ENCODE measurements around the gene RUNX2. TPM values are rescaled to one million over a fixed set of nuclear protein-coding genes. Genes with fewer than 3 reads are reported as not detected.

Gene RUNX2
- total and polyA plus RNA-seq, 2 donors (not counting 1 experiment from before 2014, with no cell fraction given) = 1.3 to 2.4 TPM

GRCh38 chr6:45431317-45432065 is 103.4 kb downstream of the RUNX2 start:
- no peaks in the 10 kb centered on the region for H3K79me2 ChIP-seq (ENCODE audit: control insufficient read depth, insufficient read depth, low read length)
- TF ChIP-seq EZH2 (IDR thresholded peaks at IDR 0.05; ENCODE audit: borderline replicate concordance, insufficient read depth, low read depth, low read length, poor library complexity, severe bottlenecking) = no peak
- TF ChIP-seq, protein P1, sequence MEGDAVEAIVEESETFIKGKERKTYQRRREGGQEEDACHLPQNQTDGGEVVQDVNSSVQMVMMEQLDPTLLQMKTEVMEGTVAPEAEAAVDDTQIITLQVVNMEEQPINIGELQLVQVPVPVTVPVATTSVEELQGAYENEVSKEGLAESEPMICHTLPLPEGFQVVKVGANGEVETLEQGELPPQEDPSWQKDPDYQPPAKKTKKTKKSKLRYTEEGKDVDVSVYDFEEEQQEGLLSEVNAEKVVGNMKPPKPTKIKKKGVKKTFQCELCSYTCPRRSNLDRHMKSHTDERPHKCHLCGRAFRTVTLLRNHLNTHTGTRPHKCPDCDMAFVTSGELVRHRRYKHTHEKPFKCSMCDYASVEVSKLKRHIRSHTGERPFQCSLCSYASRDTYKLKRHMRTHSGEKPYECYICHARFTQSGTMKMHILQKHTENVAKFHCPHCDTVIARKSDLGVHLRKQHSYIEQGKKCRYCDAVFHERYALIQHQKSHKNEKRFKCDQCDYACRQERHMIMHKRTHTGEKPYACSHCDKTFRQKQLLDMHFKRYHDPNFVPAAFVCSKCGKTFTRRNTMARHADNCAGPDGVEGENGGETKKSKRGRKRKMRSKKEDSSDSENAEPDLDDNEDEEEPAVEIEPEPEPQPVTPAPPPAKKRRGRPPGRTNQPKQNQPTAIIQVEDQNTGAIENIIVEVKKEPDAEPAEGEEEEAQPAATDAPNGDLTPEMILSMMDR (IDR thresholded peaks at IDR 0.05) = no peak

DNA sequence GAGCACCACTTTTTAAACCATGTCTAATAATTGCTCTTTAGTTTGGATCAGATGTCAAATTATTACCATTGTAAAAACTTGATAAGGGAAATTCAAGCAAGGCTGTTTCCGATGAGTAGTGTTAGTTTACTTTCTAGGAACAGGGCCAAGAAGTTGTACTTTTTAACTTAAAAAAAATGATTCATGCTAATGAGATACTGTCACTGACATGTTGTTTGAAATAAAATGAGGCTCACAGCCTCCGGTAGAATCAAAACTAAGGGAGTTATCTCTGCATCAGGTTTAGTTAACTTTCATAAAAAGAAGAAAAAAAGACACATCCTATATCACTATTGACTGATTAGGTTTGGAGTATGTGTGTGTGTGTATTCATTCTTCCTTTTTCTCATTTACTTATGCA is 104.8 kb downstream of the RUNX2 start:
- no peaks in the 10 kb centered on the region for H3K9me3 Mint-ChIP-seq (ENCODE audit: insufficient read depth)
- H3K27me3 Mint-ChIP-seq = peaks cover 8% of the 10 kb centered on the region
- Histone ChIP-seq H3K9me3 (ENCODE audit: control extremely low read depth in 1 of 3, control insufficient read depth in 2 of 3, insufficient read depth in 1 of 3, low read length in 2 of 3) (no peaks in the 10 kb centered on the region), H3K27ac (ENCODE audit: low read length in 2 of 2) (no peak overlapping the region), H3K79me2 (ENCODE audit: control insufficient read depth, insufficient read depth, low read length) (no peaks in the 10 kb centered on the region), H4K20me1 (ENCODE audit: control insufficient read depth, insufficient read depth, low read length, poor library complexity, severe bottlenecking) (no peaks in the 10 kb centered on the region), H3K4me3 (ENCODE audit: control extremely low read depth in 1 of 5, extremely low read depth in 1 of 5, insufficient read depth in 1 of 5, low read depth in 2 of 5, low read length in 4 of 5) (no peak overlapping the region), H3K36me3 (replicated peaks in 1 of 2; ENCODE audit: control extremely low read depth in 1 of 2, control insufficient read depth in 1 of 2, extremely low read depth in 1 of 2, insufficient read depth in 2 of 2, low read length in 1 of 2) (no peaks in the 10 kb centered on the region), H3K4me2 (replicated peaks; ENCODE audit: low read depth, low read length, poor library complexity, severe bottlenecking) (no peak overlapping the region), H2AFZ (ENCODE audit: insufficient read depth, low read depth, low read length, poor library complexity, severe bottlenecking) (peak overlapping the region; percentile 7), H3K9ac (ENCODE audit: low read length) (no peak overlapping the region), H3K4me1 (ENCODE audit: control insufficient read depth in 2 of 2, insufficient read depth in 2 of 2, low read length in 2 of 2) (peaks cover 3 to 17% of the 10 kb centered on the region in 2 donors), H3K27me3 (replicated peaks in 1 of 4; ENCODE audit: control extremely low read depth in 1 of 4, control insufficient read depth in 3 of 4, insufficient read depth in 4 of 4, low read length in 3 of 4) (no peaks in the 10 kb centered on the region)
- no CpG with 5 or more reads among the region's 2 CpGs for WGBS (ENCODE audit: insufficient coverage)
- H3K4me1 Mint-ChIP-seq = peaks cover 21% of the 10 kb centered on the region
- intact Hi-C loops (cut with micrococcal nuclease) = no loop called here
- ChIA-PET POLR2A (no interaction called here), CTCF (no interaction called here)
- ATAC-seq (ENCODE audit: low read depth) (no peak), DNase-seq (no peak)
- H3K4me3 Mint-ChIP-seq = no peak overlapping the region
- H3K27ac Mint-ChIP-seq = no peak overlapping the region
- no peak for TF ChIP-seq EZH2 (IDR thresholded peaks at IDR 0.05; ENCODE audit: borderline replicate concordance, insufficient read depth, low read depth, low read length, poor library complexity, severe bottlenecking)
- TF ChIP-seq, protein P1 (IDR thresholded peaks at IDR 0.05) = no peak

More at GRCh38 chr6:45431317-45432065, 103.4 kb downstream of the RUNX2 start:
- intact Hi-C loops (cut with micrococcal nuclease) = no loop called here
- H3K4me1 Mint-ChIP-seq = peaks cover 15% of the 10 kb centered on the region
- CTCF ChIA-PET = interaction anchor here (0.6 kb wide), 1 partner anchor 989 kb away, joined by 5 read pairs; no protein-coding TSS in a partner anchor
- H3K9me3 Mint-ChIP-seq (ENCODE audit: insufficient read depth) = no peaks in the 10 kb centered on the region
- Histone ChIP-seq H3K9me3 (ENCODE audit: control extremely low read depth in 1 of 3, control insufficient read depth in 2 of 3, insufficient read depth in 1 of 3, low read length in 2 of 3) (no peaks in the 10 kb centered on the region), H2AFZ (ENCODE audit: insufficient read depth, low read depth, low read length, poor library complexity, severe bottlenecking) (peak overlapping the region; percentile 39), H3K27ac (ENCODE audit: low read length in 2 of 2) (no peak overlapping the region), H3K4me3 (ENCODE audit: control extremely low read depth in 1 of 5, extremely low read depth in 1 of 5, insufficient read depth in 1 of 5, low read depth in 2 of 5, low read length in 4 of 5) (no peak overlapping the region), H3K4me1 (ENCODE audit: control insufficient read depth in 2 of 2, insufficient read depth in 2 of 2, low read length in 2 of 2) (peaks cover 3 to 12% of the 10 kb centered on the region in 2 donors), H3K27me3 (replicated peaks in 1 of 4; ENCODE audit: control extremely low read depth in 1 of 4, control insufficient read depth in 3 of 4, insufficient read depth in 4 of 4, low read length in 3 of 4) (no peaks in the 10 kb centered on the region), H3K9ac (ENCODE audit: low read length) (no peak overlapping the region), H3K36me3 (replicated peaks in 1 of 2; ENCODE audit: control extremely low read depth in 1 of 2, control insufficient read depth in 1 of 2, extremely low read depth in 1 of 2, insufficient read depth in 2 of 2, low read length in 1 of 2) (no peaks in the 10 kb centered on the region), H3K4me2 (replicated peaks; ENCODE audit: low read depth, low read length, poor library complexity, severe bottlenecking) (peak overlapping the region; percentile 10), H4K20me1 (ENCODE audit: control insufficient read depth, insufficient read depth, low read length, poor library complexity, severe bottlenecking) (no peaks in the 10 kb centered on the region)
- POLR2A ChIA-PET = interaction anchor here (0.7 kb wide), 1 partner anchor 1003 kb away, joined by 3 read pairs; no protein-coding TSS in a partner anchor
- peak overlapping the region; percentile 5 for H3K4me3 Mint-ChIP-seq
- ATAC-seq (ENCODE audit: low read depth) (no peak), DNase-seq (no peak)
- H3K27ac Mint-ChIP-seq = no peak overlapping the region
- H3K27me3 Mint-ChIP-seq = peaks cover 8% of the 10 kb centered on the region
- 7% methylated on average over 6 of the region's 10 CpGs for WGBS (ENCODE audit: insufficient coverage)
